ENCODE data around the gene SLC5A4.

Gene SLC5A4

DNA sequence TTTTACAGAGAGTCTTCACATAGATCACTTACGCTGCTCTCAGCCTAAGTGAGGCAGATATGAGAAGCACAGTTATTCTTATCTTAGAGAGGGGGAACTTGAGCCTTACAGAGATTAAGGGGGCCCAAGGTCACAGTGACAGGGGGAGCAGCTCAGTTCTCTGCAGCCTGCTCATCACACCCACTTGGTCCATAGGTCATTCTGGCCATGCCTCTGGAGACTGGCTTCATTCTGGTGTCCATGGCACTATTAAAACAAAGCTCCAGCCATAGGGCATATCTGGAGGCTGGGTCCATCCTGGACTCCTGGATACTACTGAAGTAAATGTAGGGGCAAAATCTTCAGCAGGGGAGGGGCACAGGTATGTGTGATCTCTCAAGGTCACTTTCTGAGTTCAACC is 5.9 kb downstream of the SLC5A4 start:
- no peak for DNase-seq (ENCODE audit: low spot score)
- in situ Hi-C loops (cut with MboI; ENCODE audit: low pct_unique_long_range_greater_than_20kb, low sequenced_read_pairs, unreplicated experiment): no loop called here
- TF ChIP-seq, protein P1, sequence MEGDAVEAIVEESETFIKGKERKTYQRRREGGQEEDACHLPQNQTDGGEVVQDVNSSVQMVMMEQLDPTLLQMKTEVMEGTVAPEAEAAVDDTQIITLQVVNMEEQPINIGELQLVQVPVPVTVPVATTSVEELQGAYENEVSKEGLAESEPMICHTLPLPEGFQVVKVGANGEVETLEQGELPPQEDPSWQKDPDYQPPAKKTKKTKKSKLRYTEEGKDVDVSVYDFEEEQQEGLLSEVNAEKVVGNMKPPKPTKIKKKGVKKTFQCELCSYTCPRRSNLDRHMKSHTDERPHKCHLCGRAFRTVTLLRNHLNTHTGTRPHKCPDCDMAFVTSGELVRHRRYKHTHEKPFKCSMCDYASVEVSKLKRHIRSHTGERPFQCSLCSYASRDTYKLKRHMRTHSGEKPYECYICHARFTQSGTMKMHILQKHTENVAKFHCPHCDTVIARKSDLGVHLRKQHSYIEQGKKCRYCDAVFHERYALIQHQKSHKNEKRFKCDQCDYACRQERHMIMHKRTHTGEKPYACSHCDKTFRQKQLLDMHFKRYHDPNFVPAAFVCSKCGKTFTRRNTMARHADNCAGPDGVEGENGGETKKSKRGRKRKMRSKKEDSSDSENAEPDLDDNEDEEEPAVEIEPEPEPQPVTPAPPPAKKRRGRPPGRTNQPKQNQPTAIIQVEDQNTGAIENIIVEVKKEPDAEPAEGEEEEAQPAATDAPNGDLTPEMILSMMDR (IDR thresholded peaks at IDR 0.05; ENCODE audit: extremely low read depth, insufficient read depth, missing control alignments): no peak

DNA sequence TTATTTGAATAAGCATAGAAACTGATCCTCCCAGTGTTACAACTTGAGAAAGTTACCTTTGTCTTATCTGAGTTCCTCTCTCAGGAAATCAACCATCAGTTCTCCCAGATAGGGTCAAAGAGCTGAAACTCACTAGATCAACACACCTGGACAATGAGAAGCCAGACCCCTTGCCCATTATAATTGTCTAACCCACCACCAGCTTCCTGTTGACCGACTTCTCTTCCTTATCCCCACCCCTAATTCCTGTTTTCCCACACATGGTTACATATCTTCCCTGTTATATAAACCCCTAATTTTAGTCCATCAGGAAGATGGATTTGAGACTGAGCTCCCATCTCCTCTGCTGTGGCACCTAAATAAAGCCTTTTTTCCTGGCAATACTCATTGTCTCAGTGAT is 6.9 kb downstream of the SLC5A4 start:
- no peak for DNase-seq (ENCODE audit: low spot score)
- TF ChIP-seq, protein P1 (IDR thresholded peaks at IDR 0.05; ENCODE audit: extremely low read depth, insufficient read depth, missing control alignments): no peak
- in situ Hi-C loops (cut with MboI; ENCODE audit: low pct_unique_long_range_greater_than_20kb, low sequenced_read_pairs, unreplicated experiment): no loop called here

DNA sequence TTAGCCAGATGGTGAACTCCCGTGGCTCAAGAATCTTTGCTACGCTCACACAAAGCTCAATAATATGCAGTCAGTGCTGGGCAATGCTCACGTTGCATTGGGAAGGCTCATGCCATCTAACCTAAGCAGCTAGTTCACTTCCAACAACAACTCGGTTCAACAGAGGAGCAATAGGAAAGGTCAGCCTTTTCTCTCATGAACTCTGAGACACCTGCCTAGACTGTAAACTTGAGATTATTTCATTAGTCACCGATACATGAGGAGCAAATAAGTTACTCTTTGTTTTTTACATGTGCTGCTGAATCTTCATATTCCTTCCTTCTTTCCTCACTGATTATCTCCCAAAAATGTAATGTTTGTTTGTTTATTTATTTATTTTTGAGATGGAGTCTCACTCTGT is 9.0 kb downstream of the SLC5A4 start:
- no peak for DNase-seq (ENCODE audit: low spot score)
- TF ChIP-seq, protein P1 (IDR thresholded peaks at IDR 0.05; ENCODE audit: extremely low read depth, insufficient read depth, missing control alignments): no peak
- in situ Hi-C loops (cut with MboI; ENCODE audit: low pct_unique_long_range_greater_than_20kb, low sequenced_read_pairs, unreplicated experiment): no loop called here

DNA sequence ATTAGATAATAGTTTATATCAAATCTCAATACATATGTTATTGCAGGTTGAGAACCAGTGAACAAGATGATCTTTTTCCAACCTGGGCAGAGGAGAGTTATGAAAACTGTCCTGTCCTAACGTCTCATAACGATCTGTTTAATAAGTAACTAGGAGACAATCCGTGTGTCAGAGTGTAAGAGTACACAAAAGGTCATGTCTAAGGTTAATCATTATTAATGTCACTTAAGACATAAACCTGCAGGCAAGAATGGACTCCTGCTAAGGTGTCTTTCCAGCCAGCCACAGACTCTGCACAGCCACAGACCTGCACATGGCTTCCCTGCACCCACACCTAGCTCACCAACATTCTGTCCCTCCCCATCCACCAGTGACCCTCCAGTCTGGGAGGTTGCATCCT is 10.1 kb downstream of the SLC5A4 start:
- in situ Hi-C loops (cut with MboI; ENCODE audit: low pct_unique_long_range_greater_than_20kb, low sequenced_read_pairs, unreplicated experiment): no loop called here
- no peak for DNase-seq (ENCODE audit: low spot score)
- TF ChIP-seq, protein P1 (IDR thresholded peaks at IDR 0.05; ENCODE audit: extremely low read depth, insufficient read depth, missing control alignments): no peak

DNA sequence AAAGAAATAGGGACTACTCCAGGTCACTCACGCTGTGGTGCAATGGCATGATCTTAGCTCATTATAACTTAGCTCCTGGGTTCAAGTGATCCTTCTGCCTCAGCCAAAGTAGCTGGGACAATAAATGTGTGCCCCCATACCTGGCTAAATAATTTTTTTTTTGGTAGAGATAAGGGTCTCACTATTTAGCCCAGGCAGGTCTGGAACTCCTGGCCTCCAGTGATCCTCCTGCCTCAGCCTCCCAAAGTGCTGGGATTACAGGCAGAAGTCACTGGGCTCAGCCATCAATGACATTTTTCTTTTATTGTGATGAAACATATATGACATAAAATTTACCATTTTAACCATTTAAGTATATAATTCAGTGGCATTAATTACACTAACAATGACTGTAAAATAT is 10.6 kb downstream of the SLC5A4 start:
- DNase-seq (ENCODE audit: low spot score): no peak
- TF ChIP-seq, protein P1 (IDR thresholded peaks at IDR 0.05; ENCODE audit: extremely low read depth, insufficient read depth, missing control alignments): no peak
- in situ Hi-C loops (cut with MboI; ENCODE audit: low pct_unique_long_range_greater_than_20kb, low sequenced_read_pairs, unreplicated experiment): no loop called here

DNA sequence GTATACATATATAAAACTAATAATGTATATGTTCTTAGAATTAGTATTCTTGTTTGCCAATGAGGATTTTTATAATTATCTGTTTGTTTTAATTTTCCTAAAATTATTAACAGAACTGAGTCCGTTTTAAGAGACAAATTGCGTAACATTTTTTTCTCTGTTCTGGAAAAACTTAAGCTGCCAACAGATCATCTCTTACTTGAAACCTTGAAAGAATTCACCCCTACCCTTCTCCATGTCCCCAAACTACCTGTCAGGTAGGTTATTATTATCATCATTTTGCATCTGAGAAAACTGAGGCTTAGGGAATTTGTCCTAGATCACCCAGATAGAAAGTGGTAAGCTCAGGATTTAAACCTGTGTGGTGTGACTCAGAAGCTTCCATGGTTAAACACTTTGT is 14.7 kb downstream of the SLC5A4 start:
- TF ChIP-seq, protein P1 (IDR thresholded peaks at IDR 0.05; ENCODE audit: extremely low read depth, insufficient read depth, missing control alignments): no peak
- DNase-seq (ENCODE audit: low spot score): no peak
- in situ Hi-C loops (cut with MboI; ENCODE audit: low pct_unique_long_range_greater_than_20kb, low sequenced_read_pairs, unreplicated experiment): no loop called here

DNA sequence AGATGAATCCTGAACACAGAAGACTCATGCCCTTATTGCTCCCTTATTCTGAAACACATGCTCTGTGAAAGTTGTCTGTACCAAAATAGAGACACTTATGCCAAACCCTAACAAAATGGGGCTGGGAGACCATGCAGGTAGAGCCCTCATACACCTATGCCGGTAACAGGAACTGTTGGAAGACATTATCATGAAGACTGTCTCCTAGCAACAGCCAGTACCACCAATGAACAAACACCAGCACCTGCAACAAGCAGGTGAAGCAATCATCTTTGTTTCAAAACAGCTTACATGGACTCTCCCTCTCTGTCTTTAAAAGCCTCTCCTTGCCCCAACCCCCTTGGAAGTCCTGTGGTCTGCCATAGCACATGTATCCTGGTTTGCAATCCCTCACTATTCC is 17.2 kb downstream of the SLC5A4 start:
- DNase-seq (ENCODE audit: low spot score): no peak
- TF ChIP-seq, protein P1 (IDR thresholded peaks at IDR 0.05; ENCODE audit: extremely low read depth, insufficient read depth, missing control alignments): no peak
- in situ Hi-C loops (cut with MboI; ENCODE audit: low pct_unique_long_range_greater_than_20kb, low sequenced_read_pairs, unreplicated experiment): no loop called here

All from GM13977 (cell line).